Measurements from ENCODE around the gene MAP3K6.
A peak's percentile ranks its signal among the peaks of the same experiment; 100 is the strongest.

MAP3K6 gene

DNA sequence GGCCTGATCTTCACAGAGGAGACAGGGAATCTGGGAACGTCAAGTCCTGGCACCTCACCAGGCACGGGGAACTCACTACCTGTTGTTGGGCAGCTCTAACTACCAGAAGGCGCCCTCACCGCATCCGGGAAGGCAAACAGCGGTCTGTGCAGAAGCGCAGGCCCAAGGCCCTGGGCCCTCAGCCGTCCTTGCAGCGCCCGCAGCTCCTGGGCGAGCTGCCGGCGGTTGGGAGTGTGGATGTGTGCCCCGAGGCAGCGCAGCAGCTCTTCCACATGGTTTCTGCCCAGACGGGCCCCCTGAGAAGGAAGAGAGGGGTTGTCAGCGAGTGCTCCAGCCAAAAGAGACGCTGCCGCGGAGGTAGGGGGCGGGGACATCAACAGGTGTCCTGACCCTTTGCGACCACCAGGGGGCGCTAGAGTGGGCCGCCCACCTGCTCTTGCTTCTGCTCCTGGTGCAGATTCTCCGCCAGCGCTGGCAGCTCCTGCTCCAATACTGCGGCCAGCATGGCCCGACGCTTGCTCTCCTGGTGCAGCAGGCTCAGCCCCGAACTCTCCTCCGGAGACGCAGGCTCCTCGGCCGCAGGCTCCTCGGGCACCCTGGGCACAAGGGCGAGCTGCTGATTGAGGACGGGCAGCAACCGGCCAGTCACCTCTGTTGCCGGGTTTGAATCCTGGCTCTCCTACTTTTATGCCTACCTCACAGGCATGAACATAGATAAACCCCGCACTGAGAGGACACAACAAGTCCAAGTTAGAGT is 9.3 kb downstream of the MAP3K6 start:
- peak; percentile 88 for DNase-seq (ENCODE audit: low spot score)

- no peak for DNase-seq (ENCODE audit: low spot score)
Observed at GRCh38 chr1:27356619-27357280, 10.0 kb downstream of the MAP3K6 start.

- no peak for DNase-seq (ENCODE audit: low spot score)
Observed at GRCh38 chr1:27356277-27356618, 10.5 kb downstream of the MAP3K6 start.

DNA sequence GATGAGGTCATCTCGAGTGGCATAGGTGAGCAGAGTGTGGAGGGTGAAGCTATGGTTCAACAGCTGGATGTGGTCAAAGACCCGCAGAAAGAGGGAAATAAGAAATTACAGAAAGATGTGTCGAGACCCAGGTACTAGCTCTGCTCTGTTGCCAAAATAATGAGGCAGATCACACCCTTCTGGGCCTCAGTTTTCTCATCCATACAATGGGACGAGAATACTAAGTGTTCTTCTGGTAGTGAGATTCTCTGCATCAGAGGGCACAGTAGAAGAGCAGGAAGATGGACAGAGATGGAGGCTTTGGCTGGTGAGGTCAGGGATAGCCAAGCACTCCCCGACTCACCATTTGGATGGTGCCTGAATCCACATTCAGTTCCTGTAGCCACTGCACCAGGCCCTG is 11.1 kb downstream of the MAP3K6 start:
- DNase-seq (ENCODE audit: low spot score) = no peak

DNA sequence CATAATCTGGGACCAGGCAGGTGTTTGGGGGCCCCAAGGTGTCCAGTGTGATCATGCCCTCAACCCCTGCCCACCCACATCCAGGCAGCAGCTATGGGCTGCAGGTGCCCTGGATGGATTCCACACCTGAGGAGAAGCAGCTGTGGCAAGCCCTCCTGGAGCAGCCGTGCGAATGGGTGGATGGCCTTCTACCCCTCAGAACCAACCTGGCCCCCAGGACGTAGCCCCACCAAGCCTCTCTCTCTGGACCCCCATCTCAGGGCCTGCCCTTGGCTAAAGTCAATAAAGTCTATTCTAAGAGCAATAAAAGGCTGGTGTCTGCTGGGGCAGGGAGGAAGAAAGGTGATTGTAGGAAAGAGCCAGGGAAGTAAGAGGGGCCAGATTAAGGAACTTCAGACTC is 13.1 kb downstream of the MAP3K6 start:
- DNase-seq (ENCODE audit: low spot score) = no peak

DNA sequence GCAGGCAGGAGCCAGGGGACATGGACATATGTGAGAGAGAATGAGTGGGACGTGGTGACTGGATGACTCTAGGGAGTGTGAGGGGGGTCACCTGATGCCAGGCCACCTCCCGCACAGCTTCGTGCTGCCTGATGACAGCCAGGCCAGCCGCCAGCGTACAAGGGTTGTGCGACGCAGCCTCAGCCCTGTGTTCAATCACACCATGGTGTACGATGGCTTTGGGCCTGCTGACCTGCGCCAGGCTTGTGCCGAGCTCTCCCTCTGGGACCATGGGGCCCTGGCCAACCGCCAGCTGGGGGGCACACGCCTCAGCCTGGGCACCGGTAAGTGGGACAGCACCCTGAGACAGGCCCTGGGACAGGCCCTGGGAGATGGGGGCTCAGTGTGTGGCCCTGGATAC is 13.6 kb downstream of the MAP3K6 start:
- no peak for DNase-seq (ENCODE audit: low spot score)

GRCh38 chr1:27351541-27352107 is 15.1 kb downstream of the MAP3K6 start:
- no peak for DNase-seq (ENCODE audit: low spot score)

DNA sequence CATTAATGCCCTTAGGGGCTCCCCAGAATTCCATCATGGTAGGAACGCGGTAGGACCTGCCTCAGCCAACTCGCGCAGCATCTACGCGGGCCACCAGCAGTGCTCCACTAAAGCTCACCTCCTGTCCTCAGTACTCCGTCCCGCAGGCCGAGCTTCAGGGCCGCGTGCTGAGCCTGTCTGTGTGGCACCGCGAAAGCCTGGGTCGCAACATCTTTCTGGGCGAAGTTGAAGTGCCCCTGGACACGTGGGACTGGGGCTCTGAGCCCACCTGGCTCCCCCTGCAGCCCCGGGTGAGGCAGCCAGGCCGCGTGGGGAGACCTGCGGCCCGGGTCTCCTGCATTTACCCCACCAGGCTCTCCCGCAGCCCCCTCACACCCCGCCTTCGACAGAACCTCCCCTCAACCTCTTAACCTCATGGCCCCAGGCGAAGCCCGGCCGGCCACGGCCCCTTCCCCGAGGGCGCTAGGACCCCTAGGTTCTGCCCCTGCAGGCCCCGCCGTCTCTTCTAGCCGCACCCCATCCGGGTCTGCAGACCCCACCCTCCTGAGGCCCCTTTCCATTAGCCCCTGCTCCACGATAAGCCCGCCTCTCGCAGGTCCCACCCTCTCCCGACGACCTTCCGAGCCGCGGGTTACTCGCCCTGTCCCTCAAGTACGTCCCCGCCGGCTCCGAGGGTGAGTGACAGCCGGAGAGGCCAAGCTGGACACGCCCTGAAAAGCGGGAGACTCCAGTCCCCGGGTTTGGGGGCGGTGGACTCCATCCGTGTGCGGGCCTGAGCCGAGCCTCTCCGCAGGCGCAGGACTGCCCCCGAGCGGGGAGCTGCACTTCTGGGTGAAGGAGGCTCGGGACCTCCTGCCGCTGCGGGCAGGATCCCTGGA is 15.9 kb downstream of the MAP3K6 start:
- DNase-seq (ENCODE audit: low spot score) = no peak

GRCh38 chr1:27349784-27350662 is 16.7 kb downstream of the MAP3K6 start:
- no peak for DNase-seq (ENCODE audit: low spot score)

DNA sequence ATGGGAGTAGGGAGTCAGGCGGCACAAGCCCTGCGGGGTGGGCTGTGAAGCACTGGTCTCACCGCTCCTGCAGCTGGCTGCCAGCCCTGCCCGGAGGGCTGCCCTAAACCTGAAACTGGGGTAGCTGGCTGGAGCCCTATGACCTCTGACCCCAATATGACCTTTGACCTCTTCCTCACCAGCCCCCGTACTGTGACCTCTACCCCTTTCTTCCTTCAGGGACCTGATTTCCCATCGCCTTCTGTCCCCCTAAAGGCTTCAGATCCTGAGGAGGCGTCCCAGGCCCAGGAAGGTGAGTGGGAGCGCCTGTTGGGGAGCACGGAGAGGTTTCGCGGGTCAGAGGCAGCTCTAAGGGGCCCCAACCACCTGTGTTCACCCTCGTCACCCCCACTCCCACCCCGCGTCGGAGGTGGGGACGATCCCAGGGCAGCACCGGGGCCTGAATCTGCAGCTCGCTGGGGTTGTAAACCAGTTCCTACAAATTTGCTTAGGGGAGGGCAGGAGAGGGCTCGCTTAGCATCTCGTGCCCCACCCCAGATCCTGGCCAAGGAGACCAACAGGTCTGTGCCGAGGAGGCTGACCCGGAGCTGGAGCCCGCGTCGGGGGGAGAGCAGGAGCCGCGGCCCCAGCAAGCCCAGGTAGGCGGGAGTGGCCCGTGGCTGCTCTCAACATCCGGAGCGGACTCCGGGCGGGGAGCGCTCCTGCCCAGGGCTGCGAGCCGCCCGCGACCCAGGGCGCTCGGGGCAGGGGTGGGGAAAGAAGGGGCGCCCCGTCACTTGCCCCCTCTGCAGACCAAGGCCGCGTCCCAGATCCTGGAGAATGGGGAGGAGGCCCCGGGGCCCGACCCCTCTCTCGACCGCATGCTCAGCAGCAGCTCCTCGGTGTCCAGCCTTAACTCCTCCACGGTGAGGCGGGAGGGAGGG is 17.6 kb downstream of the MAP3K6 start:
- DNase-seq (ENCODE audit: low spot score) = no peak

GRCh38 chr1:27346991-27347624 is 19.7 kb downstream of the MAP3K6 start:
- DNase-seq (ENCODE audit: low spot score) = no peak

- DNase-seq (ENCODE audit: low spot score) = no peak
Observed at GRCh38 chr1:27346357-27346756, 20.4 kb downstream of the MAP3K6 start.

GRCh38 chr1:27345272-27345671 is 21.5 kb downstream of the MAP3K6 start:
- no peak for DNase-seq (ENCODE audit: low spot score)

GRCh38 chr1:27343639-27344025 is 23.1 kb downstream of the MAP3K6 start:
- DNase-seq (ENCODE audit: low spot score) = no peak

GRCh38 chr1:27342778-27343638 is 23.8 kb downstream of the MAP3K6 start:
- no peak for DNase-seq (ENCODE audit: low spot score)

DNA sequence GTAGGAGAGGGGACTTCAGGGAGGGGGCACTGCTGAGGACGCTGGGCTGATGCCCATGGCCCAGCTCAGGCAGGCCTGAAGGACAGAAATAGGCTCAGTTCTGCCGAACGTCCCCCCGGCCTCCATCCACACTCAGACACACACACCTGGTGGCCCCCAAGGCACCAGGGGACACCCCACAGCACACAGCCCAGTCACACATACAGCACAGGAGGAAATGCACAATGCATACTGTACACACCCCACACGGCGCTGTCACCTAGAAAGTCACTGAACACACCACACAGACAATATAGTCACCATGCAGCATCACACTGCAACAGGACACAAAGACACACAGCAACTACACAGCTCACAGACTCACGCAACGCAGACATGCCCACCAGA is 24.4 kb downstream of the MAP3K6 start:
- no peak for DNase-seq (ENCODE audit: low spot score)

GRCh38 chr1:27341525-27342252 is 25.1 kb downstream of the MAP3K6 start, which contains the start of gene SYTL1:
SYTL1 (plus strand) TSS chr1:27342022; CDS start chr1:27345335, 3,313 bp downstream.
- no peak for DNase-seq (ENCODE audit: low spot score)

GRCh38 chr1:27339213-27339612 is 27.5 kb downstream of the MAP3K6 start:
- no peak for DNase-seq (ENCODE audit: low spot score)
